Stimulated activated CD4-positive, alpha-beta T cell treated with anti-CD3 and anti-CD28 coated beads, Interleukin-2, amount 100 ng/mL, for 4 hours (primary cell): ENCODE results near the gene SNRPA.
"Not testable (repeated sequence)": the region's sequence is repeated elsewhere in the genome, so short reads cannot be mapped to it uniquely, and the experiment has no call there.

Experiments
- DNase-seq: peaks from one replicate; pipeline ENCODE4 v3.0.0-alpha.2; 2020; ENCODE audit warnings: low read depth

SNRPA gene

DNA sequence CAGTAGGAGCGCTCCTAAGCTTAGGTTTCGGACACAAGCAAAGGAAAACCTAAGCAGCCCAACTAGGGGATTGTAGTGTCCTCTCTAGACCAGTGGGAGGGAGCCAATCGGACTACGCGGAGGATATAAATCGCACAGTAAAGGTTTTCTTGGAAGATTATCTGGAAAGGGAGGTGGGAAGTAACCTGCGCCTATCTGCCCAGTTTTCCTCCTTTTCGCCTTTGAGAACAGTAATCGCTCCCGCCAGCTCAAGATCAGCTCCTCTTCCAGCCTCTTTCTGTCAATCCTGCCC is 26.6 kb downstream of the SNRPA start:
- no peak for DNase-seq

DNA sequence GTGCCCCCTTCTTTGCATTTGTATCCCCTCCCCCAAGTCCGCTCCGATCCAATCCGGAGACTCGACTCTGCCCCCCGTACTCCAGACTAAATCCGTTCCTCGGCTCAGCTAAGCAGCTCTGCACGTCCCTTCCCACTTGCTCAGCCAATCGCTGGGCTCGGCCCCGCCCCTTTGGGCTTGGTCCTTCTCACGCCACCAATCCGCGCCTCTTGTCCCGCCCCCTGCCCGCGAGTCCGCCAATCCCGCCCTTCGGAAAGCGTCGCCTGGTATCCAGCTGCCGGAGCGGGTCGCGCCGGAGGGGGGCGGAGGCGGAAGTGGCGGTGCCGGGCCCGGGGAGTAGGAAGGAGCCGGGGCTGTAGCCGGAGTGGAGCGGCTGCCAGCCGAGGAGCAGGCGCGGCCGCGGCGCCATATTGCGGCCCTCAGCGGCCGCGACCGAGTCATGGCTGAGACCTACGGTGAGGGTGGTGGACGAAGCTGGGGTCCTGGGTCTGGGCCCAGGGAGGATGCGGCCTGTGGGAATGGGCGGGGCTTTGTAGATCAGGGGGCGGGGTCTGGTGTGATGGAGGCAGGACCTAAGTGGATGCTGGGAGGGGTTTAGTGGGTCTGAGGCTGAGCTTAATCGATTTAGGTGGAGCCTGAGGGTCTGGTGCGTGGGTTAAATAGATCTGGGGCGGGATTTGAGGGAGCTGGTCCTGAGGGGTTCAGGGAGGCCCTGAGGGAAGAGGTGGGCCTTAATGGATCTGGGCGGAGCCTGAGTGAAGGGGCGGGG is 27.1 kb downstream of the SNRPA start, which contains the start of gene RAB4B:
TSS of gene RAB4B (plus strand) at position 311 of the 769 bp plus-strand sequence. CDS start at position 440, 129 bp downstream.
- DNase-seq, result peak; percentile 100

DNA sequence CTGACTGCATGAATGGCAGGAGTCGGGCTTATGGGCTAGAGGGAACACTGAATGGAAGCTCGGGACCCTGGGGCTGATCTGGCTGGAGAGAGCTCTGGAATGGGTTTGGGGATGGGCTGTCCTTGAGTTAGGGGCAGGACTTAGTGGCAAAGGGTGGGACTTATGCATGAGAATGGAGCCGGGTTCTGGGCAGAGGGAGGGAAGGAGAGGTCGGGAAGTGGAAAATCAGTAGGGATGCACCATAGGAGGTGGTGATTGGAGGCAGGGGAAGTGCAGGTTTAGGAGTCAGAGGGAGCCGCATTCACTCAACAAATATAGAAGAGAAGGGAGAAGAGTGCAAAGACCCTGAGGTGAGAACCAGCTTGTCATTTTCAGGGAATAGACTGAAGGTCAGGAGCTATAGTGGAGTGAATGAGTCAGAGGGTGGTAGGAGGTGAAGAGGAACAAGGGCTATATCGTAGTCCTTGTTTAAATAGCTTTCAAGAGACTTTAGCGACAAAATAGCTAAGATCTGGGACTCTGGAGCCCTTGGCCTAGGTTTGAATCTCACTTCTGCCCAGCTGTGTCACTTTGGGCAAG is 27.8 kb downstream of the SNRPA start:
- DNase-seq, result no peak

DNA sequence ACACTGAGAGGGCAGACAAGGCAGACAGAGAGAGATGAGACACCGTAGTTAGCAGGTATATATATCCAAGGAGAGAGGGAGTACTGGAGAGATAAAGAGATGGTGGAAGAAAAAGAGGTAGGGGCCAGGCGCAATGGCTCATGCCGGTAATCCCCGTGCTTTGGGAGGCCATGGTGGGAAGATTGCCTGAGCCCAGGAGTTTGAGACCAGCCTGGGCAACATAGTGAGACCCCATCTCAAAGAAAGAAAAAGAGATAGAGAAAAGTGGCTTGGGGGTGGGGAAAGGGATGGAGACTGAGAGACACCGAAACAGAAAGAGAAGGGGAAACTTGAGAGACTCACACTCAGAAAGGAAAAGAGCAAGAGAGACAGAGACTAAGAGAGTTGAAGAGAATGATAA is 29.6 kb downstream of the SNRPA start:
- no peak for DNase-seq

DNA sequence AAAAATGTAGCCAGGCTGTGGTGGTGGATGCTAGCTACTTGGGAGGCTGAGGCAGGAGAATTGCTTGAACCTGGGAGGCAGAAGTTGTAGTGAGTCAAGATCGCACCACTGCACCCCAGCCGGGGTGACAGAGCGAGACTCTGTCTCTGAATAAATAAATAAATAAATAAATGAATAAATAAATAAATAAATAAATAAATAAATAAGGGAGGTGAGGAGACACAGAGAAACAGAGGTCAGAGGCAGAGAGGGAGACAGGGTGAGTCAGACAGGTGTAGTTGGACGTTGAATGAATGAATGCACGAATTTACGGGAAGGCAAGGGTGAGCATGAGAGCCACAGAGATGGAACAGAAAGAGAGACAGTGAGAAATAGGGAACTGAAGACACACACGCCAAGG is 30.1 kb downstream of the SNRPA start:
- DNase-seq, result no peak

- DNase-seq, result no peak
These were observed 32.7 kb downstream of the SNRPA start for GRCh38 chr19:40783711-40784110.

- DNase-seq, result not testable (repeated sequence)
These were observed 33.1 kb downstream of the SNRPA start for GRCh38 chr19:40784146-40784545.

DNA sequence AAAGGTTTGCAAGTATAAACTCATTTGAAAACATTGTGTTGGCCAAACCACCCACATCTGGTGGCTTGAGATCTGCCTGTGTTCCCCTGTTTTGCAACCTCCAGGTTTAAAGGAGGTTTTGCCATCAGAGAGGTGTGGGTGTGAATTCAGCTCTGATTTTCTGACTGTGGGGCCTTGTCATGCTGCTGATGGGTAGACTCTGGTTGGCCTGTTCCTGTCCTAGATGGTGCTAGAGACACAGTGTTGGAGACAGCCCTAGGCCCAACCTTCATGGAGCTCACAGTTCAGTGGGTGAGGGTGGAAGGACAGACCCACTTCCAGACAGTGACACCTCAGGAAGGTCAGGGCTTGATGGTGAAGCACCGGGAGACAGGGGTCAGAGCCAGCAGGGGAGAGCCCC is 34.5 kb downstream of the SNRPA start:
- no peak for DNase-seq

DNA sequence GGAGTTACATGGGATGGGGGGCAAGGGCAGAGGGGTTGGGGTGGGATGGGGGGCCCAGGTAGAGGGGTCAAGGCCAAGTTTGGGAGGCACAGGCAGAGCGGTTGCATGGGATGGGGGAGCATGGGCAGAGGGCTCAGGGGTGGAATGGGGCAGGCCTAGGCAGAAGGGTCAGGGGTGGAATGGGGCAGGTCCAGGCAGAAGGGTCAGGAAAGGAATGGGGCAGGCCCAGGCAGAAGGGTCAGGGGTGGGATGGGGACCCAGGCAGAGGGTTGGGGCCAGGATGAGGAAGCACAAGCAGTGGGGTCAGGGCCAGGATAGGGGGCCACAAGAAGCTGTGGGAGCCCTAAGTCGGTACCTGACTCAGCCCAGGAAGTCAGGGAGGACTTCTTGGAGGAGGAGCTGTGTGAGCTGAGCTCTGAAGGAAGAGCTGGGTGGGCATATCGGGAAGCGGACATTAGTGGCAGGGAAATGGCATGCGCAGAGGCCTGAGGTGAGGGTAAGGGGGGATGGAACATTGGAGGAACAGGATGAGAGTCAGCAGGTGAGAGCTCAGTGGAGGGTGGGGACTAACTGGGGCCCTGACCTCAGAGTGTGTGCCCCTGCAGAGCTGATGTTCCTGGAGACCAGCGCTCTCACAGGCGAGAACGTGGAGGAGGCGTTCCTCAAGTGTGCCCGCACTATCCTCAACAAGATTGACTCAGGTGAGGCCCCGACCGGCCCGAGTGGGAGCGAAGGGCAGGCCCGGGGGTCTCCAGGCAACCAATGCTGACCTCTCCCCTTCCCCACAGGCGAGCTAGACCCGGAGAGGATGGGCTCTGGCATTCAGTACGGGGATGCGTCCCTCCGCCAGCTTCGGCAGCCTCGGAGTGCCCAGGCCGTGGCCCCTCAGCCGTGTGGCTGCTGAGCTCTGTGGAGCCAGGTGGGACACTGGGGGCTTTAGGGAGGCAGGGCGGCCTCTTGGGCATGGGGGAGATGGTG is 35.3 kb downstream of the SNRPA start:
- DNase-seq, result no peak

DNA sequence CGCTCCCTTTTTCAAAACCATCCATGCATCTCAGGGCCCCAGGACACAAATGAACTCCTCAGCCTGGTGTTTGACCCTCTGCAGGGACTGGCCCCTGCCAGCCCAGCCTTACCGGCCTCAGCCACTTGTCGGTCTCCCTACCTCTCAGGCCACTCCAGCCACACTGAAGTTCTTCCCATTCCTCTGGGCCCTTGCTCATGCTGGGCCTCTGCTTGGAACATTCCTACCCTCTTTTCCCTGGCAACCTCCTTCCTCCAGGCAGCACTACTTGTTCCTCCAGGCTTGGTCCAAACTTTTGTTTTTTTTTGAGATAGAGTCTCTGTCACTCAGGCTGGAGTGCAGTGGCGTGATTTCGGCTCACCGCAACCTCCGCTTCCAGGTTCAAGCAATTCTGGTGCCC is 40.3 kb downstream of the SNRPA start:
- DNase-seq, result no peak

DNA sequence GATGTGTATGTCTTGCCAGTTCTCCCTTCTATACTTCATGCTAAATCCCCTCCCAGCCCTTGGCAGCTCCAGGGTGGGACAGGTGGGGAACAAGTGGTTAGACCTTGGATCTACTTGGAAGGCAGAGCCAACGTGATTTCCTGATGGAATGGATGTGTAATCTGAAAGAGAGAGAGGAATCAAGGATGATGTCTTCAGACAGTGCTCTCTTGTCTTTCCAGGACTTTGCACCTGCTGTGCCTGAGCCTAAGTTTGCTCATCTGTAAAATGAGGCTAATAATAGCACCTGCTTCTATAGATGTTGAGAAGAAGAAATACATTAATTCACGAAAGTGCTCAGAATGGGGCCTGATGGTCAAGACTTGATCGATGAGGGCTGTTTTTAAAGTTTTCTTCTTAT is 41.0 kb downstream of the SNRPA start:
- DNase-seq, result no peak

DNA sequence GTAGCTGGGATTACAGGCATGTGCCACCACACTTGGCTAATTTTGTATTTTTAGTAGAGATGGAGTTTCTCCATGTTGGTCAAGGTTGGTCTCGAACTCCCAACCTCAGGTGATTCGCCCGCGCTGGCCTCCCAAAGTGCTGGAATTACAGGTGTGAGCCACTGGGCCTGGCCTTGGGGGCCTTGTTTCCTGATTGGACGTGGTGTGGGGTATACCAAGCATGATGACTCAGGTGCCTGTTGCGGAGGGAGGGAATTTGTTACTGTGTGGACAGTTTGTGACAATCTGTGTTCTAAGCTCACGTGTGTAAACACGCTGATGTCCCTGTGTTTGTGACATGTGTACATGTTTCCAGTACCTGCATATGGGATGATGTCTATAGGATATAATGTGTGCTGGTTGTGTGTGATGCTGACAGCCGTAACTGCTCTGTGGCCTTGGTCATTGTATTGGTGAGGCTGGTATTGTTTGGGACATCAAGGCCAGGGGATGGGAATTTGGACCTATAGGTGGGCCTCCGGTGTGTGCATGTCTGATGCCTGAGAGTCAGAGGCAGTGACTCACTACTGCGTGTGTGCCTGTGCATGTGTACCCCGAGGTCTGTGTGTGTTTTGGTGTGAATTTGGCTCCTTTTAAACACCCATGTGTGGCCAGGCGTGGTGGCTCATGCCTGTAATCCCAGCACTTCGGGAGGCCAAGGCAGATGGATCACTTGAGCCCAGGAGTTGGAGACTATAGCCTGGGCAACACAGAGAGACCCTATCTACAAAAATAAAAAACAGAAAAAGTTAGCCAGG is 46.4 kb downstream of the SNRPA start:
- DNase-seq, result no peak

DNA sequence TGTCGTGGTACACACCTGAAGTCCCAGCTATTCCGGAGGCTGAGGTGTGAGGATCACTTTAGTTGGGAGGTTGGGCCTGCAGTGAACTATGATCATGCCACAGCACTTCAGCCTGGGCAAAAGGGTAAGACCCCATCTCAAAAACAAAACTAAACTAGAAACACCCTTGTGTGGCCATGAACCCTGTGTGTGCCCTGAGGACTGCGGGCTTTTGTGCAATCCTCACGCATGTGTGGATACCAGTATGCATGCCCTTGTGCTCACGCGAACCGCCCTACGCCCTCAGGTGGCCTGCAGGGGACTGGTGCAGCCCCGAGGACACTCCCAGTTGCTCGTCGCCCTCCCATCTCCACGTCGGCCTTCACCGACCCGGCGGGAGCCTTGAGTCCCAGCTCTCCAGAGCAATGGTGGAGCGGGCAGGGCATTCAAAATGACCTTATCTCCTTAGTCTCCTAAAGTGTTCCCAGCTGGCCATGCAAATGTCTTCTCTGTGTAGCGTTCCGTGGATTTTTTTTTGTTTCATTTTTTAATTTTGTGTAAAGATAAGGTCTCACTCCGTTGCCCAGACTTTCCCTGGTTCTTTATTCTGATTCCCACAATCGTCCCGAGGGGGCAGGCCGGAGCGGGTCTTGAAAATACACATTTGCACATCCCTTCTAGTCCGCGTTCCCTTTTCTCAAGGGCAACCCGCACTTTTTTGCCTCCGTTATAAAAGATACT is 47.1 kb downstream of the SNRPA start:
- no peak for DNase-seq

- peak; percentile 100 for DNase-seq
These were observed 47.9 kb downstream of the SNRPA start, which contains the start of gene EGLN2 for GRCh38 chr19:40798683-40799557. Gene EGLN2 (plus strand): TSS chr19:40799191. CDS start chr19:40800573, 1,382 bp downstream.

GRCh38 chr19:40799558-40800338 is 48.7 kb downstream of the SNRPA start:
- no peak for DNase-seq

DNA sequence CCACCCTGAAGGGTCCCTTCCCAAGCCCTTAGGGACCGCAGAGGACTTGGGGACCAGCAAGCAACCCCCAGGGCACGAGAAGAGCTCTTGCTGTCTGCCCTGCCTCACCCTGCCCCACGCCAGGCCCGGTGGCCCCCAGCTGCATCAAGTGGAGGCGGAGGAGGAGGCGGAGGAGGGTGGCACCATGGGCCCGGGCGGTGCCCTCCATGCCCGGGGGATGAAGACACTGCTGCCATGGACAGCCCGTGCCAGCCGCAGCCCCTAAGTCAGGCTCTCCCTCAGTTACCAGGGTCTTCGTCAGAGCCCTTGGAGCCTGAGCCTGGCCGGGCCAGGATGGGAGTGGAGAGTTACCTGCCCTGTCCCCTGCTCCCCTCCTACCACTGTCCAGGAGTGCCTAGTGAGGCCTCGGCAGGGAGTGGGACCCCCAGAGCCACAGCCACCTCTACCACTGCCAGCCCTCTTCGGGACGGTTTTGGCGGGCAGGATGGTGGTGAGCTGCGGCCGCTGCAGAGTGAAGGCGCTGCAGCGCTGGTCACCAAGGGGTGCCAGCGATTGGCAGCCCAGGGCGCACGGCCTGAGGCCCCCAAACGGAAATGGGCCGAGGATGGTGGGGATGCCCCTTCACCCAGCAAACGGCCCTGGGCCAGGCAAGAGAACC is 49.5 kb downstream of the SNRPA start:
- no peak for DNase-seq

DNA sequence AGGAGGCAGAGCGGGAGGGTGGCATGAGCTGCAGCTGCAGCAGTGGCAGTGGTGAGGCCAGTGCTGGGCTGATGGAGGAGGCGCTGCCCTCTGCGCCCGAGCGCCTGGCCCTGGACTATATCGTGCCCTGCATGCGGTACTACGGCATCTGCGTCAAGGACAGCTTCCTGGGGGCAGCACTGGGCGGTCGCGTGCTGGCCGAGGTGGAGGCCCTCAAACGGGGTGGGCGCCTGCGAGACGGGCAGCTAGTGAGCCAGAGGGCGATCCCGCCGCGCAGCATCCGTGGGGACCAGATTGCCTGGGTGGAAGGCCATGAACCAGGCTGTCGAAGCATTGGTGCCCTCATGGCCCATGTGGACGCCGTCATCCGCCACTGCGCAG is 50.0 kb downstream of the SNRPA start:
- DNase-seq, result no peak

- no peak for DNase-seq
These were observed 50.7 kb downstream of the SNRPA start for GRCh38 chr19:40801426-40802299.
